K562 (cell line): ENCODE data around the gene METRN. TPM values are rescaled to one million over a fixed set of nuclear protein-coding genes. Genes with fewer than 3 reads are reported as not detected.
A peak's percentile ranks its signal among the peaks of the same experiment; 100 is the strongest.

Source experiments
- ATF3 ChIP-seq, 2 experiments: fragments of 450-650 bp in 1 of 2; sonication (generic) in 1 of 2; formaldehyde crosslinking in 1 of 2; IDR thresholded peaks in 1 of 2; conservative IDR thresholded peaks in 1 of 2; 2 replicates each; pipeline versions ENCODE4 v1.6.1 to v1.8.1; 2016 to 2023; ENCODE audit warnings: mild to moderate bottlenecking in 2 of 2, moderate library complexity in 2 of 2, inconsistent platforms in 1 of 2, missing genetic modification reagents in 1 of 2
- CBX5 ChIP-seq: IDR thresholded peaks from 2 replicates; pipeline ENCODE4 v1.6.1; 2014; ENCODE audit warnings: low read depth, borderline replicate concordance
- FOXJ3 ChIP-seq: sonication (generic); formaldehyde crosslinking; IDR thresholded peaks from 2 replicates; pipeline ENCODE4 v1.4.0; 2020; ENCODE audit warnings: mild to moderate bottlenecking, missing genetic modification reagents
- ILK ChIP-seq: fragments of 450-650 bp; IDR thresholded peaks from 2 replicates; pipeline ENCODE4 v1.6.1; 2016; ENCODE audit warnings: missing genetic modification characterization, low read depth, mild to moderate bottlenecking, missing compliant biosample characterization, moderate library complexity, borderline replicate concordance
- MIER1 ChIP-seq: fragments of 450-650 bp; IDR thresholded peaks from 2 replicates; pipeline ENCODE4 v1.6.1; 2016; ENCODE audit warnings: antibody characterized with exemption, mild to moderate bottlenecking, low read depth
- PRMT5 ChIP-seq: sonication (generic); formaldehyde crosslinking; IDR thresholded peaks from 2 replicates; pipeline ENCODE4 v1.5.0; 2020; ENCODE audit warnings: missing genetic modification reagents
- RREB1 ChIP-seq: fragments of 250-450 bp; sonication (Bioruptor Pico); IDR thresholded peaks from 2 replicates; pipeline ENCODE4 v1.4.0; 2020
- ZNF124 ChIP-seq: sonication (generic); formaldehyde crosslinking; IDR thresholded peaks from 2 replicates; pipeline ENCODE4 v1.8.1; 2022; ENCODE audit warnings: missing genetic modification reagents
- ZNF431 ChIP-seq: sonication (generic); formaldehyde crosslinking; IDR thresholded peaks from 2 replicates; pipeline ENCODE4 v1.8.0; 2022; ENCODE audit warnings: mild to moderate bottlenecking, missing genetic modification reagents
- polyA plus RNA-seq, 8 experiments: library from polyadenylated mRNA; depleted of rRNA in 4 of 8; stranded (reverse) in 5 of 8; unstranded in 3 of 8; fragments of >200 nt; fragmentation: Nextera tagmentation in 2 of 8; fragmentation: Illumina TruSeq in 1 of 8; extraction: Ambion mirVana in 2 of 8; extraction: Trizol in 1 of 8; gene quantifications; 2 replicates each; pipeline versions ENCODE4 v1.2.1 to v1.2.3, GENCODE V29; 2011 to 2014; ENCODE audit warnings: inconsistent platforms in 1 of 8, missing spikeins in 1 of 8
- total RNA-seq, 7 experiments: library from RNA; depleted of rRNA in 6 of 7; stranded (reverse); fragments of >200 nt in 6 of 7; fragmentation: Illumina TruSeq in 2 of 7; extraction: Trizol in 2 of 7; gene quantifications; 2 replicates each; pipeline versions ENCODE4 v1.2.1 to v1.2.3, GENCODE V29; 2011 to 2021; ENCODE audit warnings: low replicate concordance in 1 of 7
- TF ChIP-seq, protein P1 (sequence below), 2 experiments: fragments of 450-650 bp; formaldehyde crosslinking in 1 of 2; IDR thresholded peaks; 2 replicates each; pipeline versions ENCODE4 v1.4.0 to v1.6.1; 2014 to 2020; ENCODE audit warnings: mild to moderate bottlenecking in 2 of 2, borderline replicate concordance in 1 of 2, low read depth in 1 of 2

The METRN gene
- total and polyA plus RNA-seq, 9 of the 15 experiments (the other 6 are each of a cell fraction or from before 2014, with no cell fraction given), result 0.20 to 89.8 (median 15.4) TPM

DNA sequence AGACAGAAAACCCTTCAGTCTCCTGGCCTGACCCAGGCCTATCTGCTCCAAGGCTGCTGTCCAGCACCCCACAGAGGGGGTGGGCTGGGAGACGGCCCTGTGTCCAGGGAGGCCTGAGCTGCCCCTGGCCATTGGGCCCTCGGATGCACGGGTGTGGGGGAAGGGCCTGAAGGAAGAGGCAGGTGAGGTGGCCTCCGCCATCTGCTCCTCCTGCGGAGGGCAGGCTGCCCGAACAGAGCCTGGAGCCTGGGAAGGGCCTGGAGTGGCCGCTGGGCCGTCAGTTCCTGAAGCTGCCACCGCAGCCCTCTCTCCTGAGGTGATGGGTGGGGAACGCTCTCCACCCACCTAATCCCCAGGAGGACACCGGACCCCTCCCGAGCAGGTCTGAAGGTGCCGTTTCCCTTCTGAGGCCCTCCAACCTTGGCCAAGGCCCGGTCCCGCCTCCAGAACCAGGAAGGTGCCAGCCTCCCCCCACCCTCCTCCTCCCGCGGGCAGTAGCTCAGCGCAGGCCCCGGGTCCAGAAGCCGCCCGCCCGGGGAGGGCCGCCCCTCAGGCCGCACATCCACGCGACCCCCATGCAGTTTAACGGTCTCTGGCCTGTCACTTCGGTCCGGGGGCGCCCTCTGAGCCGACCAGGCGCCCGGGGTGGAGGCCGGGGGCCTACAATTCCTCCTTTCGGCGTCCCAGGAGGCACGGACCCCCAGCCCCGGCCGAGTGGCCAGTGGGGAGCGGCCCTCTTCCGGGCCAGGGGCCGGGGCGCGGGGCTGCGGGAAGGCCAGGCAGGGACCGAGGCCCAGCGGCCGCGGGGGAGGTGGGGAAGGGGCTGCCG, 10.2 kb upstream of the METRN start (continued):
- TF ChIP-seq, protein P1, sequence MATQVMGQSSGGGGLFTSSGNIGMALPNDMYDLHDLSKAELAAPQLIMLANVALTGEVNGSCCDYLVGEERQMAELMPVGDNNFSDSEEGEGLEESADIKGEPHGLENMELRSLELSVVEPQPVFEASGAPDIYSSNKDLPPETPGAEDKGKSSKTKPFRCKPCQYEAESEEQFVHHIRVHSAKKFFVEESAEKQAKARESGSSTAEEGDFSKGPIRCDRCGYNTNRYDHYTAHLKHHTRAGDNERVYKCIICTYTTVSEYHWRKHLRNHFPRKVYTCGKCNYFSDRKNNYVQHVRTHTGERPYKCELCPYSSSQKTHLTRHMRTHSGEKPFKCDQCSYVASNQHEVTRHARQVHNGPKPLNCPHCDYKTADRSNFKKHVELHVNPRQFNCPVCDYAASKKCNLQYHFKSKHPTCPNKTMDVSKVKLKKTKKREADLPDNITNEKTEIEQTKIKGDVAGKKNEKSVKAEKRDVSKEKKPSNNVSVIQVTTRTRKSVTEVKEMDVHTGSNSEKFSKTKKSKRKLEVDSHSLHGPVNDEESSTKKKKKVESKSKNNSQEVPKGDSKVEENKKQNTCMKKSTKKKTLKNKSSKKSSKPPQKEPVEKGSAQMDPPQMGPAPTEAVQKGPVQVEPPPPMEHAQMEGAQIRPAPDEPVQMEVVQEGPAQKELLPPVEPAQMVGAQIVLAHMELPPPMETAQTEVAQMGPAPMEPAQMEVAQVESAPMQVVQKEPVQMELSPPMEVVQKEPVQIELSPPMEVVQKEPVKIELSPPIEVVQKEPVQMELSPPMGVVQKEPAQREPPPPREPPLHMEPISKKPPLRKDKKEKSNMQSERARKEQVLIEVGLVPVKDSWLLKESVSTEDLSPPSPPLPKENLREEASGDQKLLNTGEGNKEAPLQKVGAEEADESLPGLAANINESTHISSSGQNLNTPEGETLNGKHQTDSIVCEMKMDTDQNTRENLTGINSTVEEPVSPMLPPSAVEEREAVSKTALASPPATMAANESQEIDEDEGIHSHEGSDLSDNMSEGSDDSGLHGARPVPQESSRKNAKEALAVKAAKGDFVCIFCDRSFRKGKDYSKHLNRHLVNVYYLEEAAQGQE (IDR thresholded peaks at IDR 0.05; ENCODE audit: borderline replicate concordance), result peak; percentile 81
- TF ChIP-seq, protein P1 (CRISPR knock-in tag; IDR thresholded peaks at IDR 0.05; ENCODE audit: low read depth), result 0 out of 2 replicates have a peak, but pooled peaks have one; percentile 56
- TF ChIP-seq RREB1, result no peak
- 0 out of 2 replicates have a peak, but pooled peaks have one; percentile 29 for TF ChIP-seq MIER1
- TF ChIP-seq ZNF124 (CRISPR knock-in tag), result no peak
- no peak for TF ChIP-seq PRMT5
- no peak for TF ChIP-seq ILK (tag)
- no peak for TF ChIP-seq ATF3 (IDR thresholded peaks at IDR 0.05)
- TF ChIP-seq ATF3 (CRISPR knock-in tag; conservative IDR thresholded peaks at IDR 0.05), result no peak
- TF ChIP-seq ZNF431 (CRISPR knock-in tag), result no peak
- no peak for TF ChIP-seq CBX5
- TF ChIP-seq FOXJ3, result no peak
